ENCODE measurements around the gene RPL32. TPM values are rescaled to one million over a fixed set of nuclear protein-coding genes. Genes with fewer than 3 reads are reported as not detected.
"Not testable (repeated sequence)": the region's sequence is repeated elsewhere in the genome, so short reads cannot be mapped to it uniquely, and the experiment has no call there.

Gene RPL32
- polyA plus RNA-seq, 1 donor from 2014 or later = 3,703 TPM

DNA sequence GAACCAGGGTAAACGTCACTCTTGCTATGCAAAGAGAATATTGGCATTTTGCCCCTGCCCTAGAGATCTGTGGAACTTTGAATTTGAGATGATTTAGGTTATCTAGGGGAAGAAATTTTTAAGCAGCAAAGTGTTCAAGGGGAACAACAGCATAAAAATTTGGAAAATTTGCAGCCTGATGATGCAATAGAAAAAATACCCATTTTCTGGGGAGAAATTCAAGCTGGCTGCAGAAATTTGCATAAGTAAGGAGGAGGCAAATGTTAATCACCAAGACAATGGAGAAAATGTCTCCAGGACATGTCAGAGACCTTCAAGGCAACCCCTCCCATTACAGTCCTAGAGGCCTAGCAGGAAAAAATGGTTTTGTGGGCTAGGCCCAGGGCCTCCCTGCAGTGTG, 4.4 kb upstream of the RPL32 start:
- H3K4me1 Mint-ChIP-seq = peaks cover 3 to 7% (median 4%) of the 10 kb centered on the region in 3 donors
- no peaks in the 10 kb centered on the region for H3K36me3 Mint-ChIP-seq
- H3K27me3 Mint-ChIP-seq = no peaks in the 10 kb centered on the region
- H3K4me3 Mint-ChIP-seq = no peak overlapping the region
- no peaks in the 10 kb centered on the region for H3K9me3 Mint-ChIP-seq
- H3K27ac Mint-ChIP-seq = no peak overlapping the region

DNA sequence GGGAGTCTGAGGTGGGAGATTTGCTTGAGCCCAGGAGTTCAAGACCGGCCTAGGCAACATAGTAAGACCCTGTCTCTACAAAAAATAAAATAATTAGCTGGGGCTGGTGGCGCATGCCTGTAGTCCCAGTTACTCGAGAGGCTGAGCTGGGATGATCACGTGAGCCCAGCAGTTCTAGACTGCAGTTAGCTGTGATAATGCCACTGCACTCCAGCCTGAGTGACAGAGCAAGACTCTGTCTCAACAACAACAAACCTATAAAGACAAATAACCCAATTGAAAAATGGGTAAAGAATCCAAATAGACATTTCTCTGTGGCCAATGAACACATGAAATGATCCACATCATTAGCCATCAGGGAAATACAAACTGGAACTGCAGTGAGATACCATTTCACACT, 1.1 kb upstream of the RPL32 start:
- H3K27me3 Mint-ChIP-seq = no peaks in the 10 kb centered on the region
- peak overlapping the region in 2 of 3 donors; percentile 100 for H3K27ac Mint-ChIP-seq
- peak overlapping the region in 3 of 4 donors; percentile 5 to 96 (median 10) for H3K4me3 Mint-ChIP-seq
- no peaks in the 10 kb centered on the region for H3K9me3 Mint-ChIP-seq
- peaks cover 3% of the 10 kb centered on the region for H3K36me3 Mint-ChIP-seq
- peaks cover 19 to 34% (median 28%) of the 10 kb centered on the region in 3 donors for H3K4me1 Mint-ChIP-seq

DNA sequence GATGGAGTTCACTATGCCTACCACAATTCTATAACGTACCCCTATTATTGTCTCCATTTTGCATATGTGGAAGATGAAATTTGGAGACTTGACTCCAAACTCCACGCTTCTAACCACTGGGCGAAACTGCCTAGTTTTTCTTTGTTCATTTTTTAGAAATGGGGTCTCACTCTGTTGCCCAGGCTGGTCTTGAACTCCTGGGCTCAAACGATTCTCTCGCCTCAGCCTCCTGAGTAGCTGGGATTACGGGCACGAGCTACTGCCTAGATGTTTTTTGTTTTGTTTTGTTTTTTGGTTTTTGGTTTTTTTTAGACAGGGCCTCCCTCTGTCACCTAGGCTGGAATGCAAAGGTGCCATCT, 584 bp upstream of the RPL32 start:
- Mint-ChIP-seq H3K36me3 (peaks cover 3% of the 10 kb centered on the region), H3K27me3 (no peaks in the 10 kb centered on the region), H3K4me3 (peak overlapping the region; percentile 96 to 99 (median 98)), H3K9me3 (no peaks in the 10 kb centered on the region), H3K27ac (peak overlapping the region; percentile 99 to 100 (median 100)), H3K4me1 (peaks cover 19 to 38% (median 28%) of the 10 kb centered on the region in 3 donors)

DNA sequence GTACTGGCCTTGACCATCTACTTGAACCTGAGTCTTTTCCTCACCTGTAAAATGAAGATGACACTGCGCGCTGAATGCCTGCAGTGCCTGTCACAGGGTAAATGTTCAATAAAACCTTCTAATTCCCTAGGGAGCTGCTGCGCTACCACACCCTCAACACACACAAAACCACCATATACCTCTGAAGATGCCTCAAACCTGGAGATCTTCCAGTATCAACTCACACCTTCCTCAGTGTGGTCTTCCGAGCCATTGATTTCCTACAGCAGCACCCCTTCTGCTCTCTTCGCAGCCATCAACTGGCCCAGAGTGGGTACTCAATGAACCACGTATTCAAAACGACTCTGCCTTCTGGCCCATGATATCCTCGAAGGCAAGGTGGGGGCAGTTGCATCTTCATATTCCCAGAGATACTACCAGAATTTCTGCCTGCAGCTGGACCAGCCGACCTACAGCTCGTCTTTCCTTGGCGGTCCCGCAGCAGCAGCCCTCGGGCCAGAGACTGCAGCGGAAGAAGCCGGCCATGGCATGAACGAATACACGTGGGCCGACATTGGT, 695 bp downstream of the RPL32 start:
- H3K36me3 Mint-ChIP-seq = peaks cover 3% of the 10 kb centered on the region
- peaks cover 21 to 38% (median 28%) of the 10 kb centered on the region in 3 donors for H3K4me1 Mint-ChIP-seq
- peak overlapping the region; percentile 99 to 100 (median 100) for H3K27ac Mint-ChIP-seq
- no peaks in the 10 kb centered on the region for H3K27me3 Mint-ChIP-seq
- H3K9me3 Mint-ChIP-seq = no peaks in the 10 kb centered on the region
- peak overlapping the region; percentile 96 to 99 (median 98) for H3K4me3 Mint-ChIP-seq

DNA sequence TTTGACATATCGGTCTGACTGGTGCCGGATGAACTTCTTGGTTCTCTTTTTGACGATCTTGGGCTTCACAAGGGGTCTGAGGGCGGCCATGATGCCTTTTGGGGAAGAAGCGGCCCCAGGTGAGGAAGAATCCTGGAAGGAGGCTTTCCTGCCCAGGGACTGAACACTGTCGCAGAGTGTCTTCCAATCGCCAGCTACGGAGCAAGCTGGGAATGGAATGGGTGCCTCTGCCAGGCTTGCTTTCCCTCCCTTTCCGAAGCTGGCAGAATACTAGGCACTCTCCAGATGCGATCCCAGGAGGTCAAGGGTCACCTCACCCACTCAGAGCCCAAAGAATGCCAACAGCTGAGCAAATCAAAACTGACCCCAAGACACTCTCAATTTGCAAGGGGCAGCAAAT, 1.2 kb downstream of the RPL32 start:
- H3K27ac Mint-ChIP-seq = peak overlapping the region; percentile 99 to 100 (median 100)
- H3K36me3 Mint-ChIP-seq, H3K9me3 Mint-ChIP-seq, H3K27me3 Mint-ChIP-seq: not testable (repeated sequence)
- H3K4me3 Mint-ChIP-seq = peak overlapping the region; percentile 96 to 99 (median 98)
- H3K4me1 Mint-ChIP-seq = peaks cover 21 to 38% (median 28%) of the 10 kb centered on the region in 3 donors

DNA sequence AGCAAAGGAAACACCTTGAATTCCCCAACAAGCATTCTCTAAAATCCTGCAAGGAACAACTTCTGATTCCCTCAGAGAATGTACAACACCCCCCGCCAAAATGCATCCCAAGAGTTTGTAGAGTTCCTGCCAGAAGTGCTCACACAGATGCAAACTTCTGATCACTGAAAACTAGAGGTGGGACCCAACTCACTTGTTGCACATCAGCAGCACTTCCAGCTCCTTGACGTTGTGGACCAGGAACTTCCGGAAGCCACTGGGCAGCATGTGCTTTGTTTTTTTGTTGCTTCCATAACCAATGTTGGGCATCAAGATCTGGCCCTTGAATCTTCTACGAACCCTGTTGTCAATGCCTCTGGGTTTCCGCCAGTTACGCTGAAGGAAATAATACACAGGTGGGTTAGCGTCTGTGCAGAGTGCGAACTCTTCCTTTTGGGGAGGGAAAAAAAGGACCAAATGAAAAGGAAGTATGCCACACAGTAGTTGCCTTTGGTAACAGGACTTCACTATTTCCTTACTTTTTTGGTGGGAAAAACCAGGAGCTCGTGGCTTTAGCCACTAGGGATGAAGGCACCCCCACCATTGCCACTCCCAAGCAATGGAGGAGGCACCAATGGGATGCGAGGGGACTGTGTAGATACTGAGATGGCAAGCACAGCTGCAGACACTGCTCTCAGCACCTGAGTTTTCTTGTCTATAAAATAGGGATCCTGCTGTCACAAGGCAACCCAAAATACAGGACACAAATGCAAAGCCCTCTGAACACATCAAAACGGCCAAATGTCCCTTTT, 2.0 kb downstream of the RPL32 start:
- peak overlapping the region in 2 of 3 donors; percentile 100 for H3K27ac Mint-ChIP-seq
- H3K36me3 Mint-ChIP-seq = peaks cover 3% of the 10 kb centered on the region
- peaks cover 21 to 38% (median 28%) of the 10 kb centered on the region in 3 donors for H3K4me1 Mint-ChIP-seq
- H3K9me3 Mint-ChIP-seq = no peaks in the 10 kb centered on the region
- peak overlapping the region; percentile 96 to 99 (median 98) for H3K4me3 Mint-ChIP-seq
- no peaks in the 10 kb centered on the region for H3K27me3 Mint-ChIP-seq

DNA sequence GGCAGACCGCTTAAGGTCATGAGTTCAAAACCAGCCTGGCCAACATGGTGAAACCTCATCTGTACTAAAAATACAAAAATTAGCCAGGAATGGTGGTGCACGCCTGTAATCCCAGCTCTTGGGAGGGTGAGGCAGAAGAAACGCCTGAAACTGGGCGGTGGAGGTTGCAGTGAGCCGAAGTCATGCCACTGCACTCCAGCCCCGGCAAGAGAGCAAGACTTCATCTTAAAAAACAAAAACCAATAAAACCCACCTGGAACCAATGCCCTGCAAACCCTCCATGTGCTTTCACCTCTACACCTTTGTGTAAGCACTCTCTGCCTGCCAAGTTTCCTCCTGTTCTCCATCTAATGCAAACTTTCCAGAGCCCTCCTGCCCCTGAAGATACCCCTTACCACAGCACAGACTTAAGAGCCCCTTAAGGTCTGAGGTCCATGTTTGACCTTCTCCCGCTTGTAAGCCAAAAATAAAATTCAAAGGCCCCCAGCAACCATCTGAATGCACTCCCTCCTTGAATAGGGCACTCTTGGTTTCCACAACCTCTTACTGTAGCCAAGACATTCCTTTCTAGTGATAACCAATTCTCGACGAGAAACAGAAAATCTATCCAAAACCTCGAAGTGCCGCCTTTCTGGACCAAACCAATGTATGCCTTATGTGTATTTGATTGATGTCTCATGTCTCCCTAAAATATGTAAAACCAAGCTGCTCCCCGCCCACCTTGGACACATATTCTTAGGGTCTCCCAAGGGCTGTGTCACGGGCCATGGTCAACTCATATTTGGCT, 3.0 kb downstream of the RPL32 start:
- peaks cover 23 to 38% (median 28%) of the 10 kb centered on the region in 3 donors for H3K4me1 Mint-ChIP-seq

DNA sequence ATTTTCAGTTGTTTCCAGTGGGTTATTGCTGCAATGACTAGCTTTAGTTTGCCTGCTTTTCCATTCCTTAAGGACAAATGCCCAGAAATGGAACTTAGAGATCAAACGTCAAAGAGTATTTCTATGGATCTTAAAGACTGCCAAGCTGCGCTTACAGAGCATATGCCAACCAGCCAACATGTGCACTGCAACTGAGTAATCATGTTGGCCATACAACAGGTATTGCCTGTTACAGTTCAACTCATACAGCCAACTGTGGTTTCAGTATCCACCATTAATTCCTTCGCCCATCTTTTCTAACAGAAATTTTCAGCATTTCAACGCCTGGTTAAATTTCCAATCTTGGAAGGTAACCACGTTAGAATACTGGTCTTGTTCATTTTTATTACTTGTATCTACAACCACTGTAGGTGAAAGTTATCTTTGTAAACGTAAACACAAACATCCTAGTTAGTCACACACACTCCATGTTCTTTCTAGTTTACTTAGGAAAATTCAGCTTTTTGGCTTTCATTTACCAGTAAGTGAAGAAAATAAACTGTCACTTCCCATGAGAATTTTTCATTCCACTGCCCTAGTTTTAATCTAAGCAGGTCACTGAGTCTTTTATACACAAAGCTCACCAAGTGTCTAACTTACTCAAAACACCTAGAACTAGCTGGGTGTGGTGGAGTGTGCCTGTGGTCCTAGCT, 3.9 kb downstream of the RPL32 start:
- peak overlapping the region in 2 of 3 donors; percentile 33 to 100 for H3K27ac Mint-ChIP-seq
- H3K27me3 Mint-ChIP-seq = no peaks in the 10 kb centered on the region
- peaks cover 25 to 38% (median 28%) of the 10 kb centered on the region in 3 donors for H3K4me1 Mint-ChIP-seq
- H3K4me3 Mint-ChIP-seq = peak overlapping the region in 1 of 4 donors; percentile 96
- peaks cover 4% of the 10 kb centered on the region for H3K36me3 Mint-ChIP-seq
- no peaks in the 10 kb centered on the region for H3K9me3 Mint-ChIP-seq

More for the DNA sequence above, 3.0 kb downstream of the RPL32 start:
- no peaks in the 10 kb centered on the region for H3K9me3 Mint-ChIP-seq
- H3K27me3 Mint-ChIP-seq = no peaks in the 10 kb centered on the region
- peak overlapping the region in 3 of 4 donors; percentile 45 to 96 (median 67) for H3K4me3 Mint-ChIP-seq
- H3K36me3 Mint-ChIP-seq = peaks cover 4% of the 10 kb centered on the region
- peak overlapping the region in 2 of 3 donors; percentile 30 to 100 for H3K27ac Mint-ChIP-seq

DNA sequence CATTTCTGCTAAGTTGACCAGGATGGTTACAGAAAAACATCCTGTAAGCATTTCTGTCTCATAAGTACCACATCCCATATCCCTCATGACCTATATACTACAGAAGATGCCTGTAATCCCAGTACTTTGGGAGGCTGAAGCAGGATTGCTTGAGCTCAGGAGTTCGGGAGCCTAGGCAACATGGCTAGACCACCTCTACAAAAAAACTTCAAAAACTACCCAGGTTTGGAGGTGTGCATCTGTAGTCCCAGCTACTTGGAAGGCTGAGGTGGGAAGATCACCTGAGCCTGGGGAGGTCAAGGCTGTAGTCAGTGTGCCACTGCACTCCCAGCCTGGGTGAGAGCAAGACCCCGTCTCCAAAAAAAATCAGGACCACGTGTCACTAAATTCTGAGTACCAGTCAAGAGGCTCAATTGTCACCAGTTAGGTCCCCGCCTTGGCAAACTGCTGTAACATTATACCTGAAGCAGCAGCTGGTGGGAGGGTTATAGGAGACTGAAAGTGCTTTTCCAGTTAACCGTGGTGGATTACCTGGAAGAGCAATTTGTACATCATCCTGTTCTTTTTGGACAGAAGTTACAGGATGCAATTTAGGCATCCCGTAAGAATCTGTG, 6.2 kb downstream of the RPL32 start:
- Mint-ChIP-seq H3K27ac (peak overlapping the region in 1 of 3 donors; percentile 18), H3K27me3 (no peaks in the 10 kb centered on the region), H3K4me1 (peaks cover 19 to 24% (median 19%) of the 10 kb centered on the region in 3 donors), H3K36me3 (peaks cover 4% of the 10 kb centered on the region), H3K4me3 (no peak overlapping the region), H3K9me3 (no peaks in the 10 kb centered on the region)

DNA sequence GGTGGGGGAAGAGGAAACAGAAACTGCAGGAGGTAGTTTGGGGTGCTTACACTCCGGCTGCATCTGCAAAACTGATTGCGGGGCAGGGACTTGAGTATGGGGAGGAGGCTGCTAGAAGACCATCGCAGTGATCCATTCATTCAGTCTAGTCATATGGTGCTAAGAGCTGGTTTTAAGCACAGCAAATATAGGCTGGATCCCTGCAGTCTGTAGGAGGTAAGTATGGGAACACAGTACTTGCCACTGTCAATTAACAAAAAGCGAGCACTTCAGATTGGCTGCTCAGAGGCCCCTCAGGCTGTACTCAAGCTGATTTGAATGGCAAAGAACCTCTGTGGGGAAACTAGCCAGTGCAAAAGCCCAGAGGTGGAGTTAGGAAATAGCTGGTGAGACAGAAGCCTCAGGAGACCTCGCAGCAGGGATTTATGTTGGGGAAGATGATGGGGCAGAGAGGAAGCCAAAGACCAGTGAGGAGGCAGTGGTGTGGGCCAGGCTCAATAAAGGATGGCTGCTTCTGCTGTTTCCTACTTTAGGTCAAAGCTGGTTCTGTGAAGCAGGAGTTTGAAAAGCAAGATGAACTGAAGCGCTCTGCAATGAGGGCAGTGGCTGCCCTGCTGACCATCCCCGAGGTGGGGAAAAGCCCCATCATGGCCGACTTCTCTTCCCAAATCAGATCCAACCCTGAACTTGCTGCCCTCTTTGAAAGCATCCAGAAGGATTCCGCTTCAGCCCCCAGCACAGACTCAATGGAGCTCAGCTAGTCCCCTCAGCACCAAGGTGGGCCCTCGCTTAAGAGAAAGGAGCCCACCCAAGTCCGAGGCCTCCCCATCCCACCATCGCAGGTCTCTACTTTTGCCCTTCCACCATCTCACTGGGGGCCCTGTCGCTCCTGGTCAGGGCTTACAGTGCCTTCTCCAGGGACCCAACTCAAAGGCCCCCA, 7.9 kb downstream of the RPL32 start:
- H3K36me3 Mint-ChIP-seq = peaks cover 2% of the 10 kb centered on the region
- peak overlapping the region in 1 of 3 donors; percentile 48 for H3K27ac Mint-ChIP-seq
- no peak overlapping the region for H3K4me3 Mint-ChIP-seq
- peaks cover 0 to 2% (median 0%) of the 10 kb centered on the region in 3 donors for H3K9me3 Mint-ChIP-seq
- H3K4me1 Mint-ChIP-seq = peaks cover 3 to 9% (median 8%) of the 10 kb centered on the region in 3 donors
- H3K27me3 Mint-ChIP-seq = no peaks in the 10 kb centered on the region

DNA sequence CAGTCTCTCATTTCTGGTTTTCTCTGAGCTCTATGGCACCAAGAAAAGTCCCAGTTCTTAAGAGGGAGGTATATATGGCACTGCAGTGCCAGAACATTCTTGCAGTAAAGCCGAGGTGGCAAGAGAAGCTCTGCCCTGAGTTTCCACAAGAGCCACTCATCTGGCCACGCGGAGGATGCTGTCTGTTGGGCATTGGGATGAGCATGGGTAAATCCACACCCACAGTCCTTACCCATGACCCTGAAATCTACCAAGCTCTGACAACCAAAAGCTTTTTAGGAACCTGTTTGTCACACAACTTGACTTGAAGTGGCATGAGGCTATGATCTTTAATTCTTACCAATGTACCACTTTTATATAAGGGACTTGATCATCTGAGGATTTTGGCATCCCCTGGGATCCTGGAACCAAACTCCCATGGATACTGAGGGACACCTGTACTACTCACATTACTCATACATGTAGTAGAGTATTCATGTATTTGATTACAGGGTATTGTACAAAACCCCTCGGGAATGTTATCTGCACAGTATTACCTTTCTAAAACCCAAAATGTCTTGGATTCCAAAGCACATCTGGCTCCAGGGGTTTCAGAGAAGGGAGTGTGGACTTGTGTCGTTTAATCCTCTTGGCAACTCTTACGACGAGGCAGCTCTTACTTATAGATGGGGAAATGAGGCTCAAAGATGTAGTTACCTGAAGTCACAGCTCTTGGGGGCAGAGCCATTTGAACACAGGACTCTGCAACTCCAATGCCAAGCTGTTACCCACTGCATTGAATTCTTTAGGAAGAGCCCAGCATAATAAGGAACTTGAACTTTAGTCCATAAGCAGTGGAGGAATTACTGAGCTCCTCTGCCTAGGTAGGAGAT, 8.8 kb downstream of the RPL32 start:
- H3K4me3 Mint-ChIP-seq = no peak overlapping the region

DNA sequence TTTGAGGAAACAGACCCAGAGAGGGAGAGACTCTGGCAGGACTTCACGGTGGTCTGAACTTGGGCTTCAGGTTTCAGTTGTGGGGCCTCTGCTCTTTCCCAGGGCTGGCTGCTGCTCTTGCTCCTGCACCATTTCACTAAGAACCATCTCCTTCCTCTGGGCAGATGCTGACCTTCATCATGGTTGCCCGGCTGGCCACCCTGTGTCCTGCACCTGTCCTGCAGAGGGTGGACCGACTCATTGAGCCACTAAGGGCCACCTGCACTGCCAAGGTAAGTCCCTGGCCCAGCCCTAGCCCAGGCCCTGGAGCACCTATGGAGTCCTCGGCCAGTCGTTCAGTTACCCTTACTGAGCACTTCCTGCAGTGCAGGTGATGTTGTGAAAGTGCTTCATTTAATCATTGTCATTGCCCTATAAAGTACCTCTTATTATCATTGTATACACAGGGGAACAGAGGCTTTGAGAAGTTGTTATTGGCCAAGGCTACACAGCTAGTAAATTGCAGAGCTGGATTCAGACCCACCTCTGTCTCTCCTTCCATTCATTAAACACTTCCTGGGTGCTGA, 10.0 kb downstream of the RPL32 start:
- Mint-ChIP-seq H3K9me3 (peaks cover 0 to 2% (median 0%) of the 10 kb centered on the region in 3 donors), H3K27ac (peak overlapping the region in 2 of 3 donors; percentile 18 to 30), H3K27me3 (no peaks in the 10 kb centered on the region), H3K4me3 (peak overlapping the region in 1 of 4 donors; percentile 45), H3K4me1 (peaks cover 0 to 7% (median 0%) of the 10 kb centered on the region in 3 donors), H3K36me3 (peaks cover 2% of the 10 kb centered on the region)

More for the DNA sequence above, 8.8 kb downstream of the RPL32 start:
- Mint-ChIP-seq H3K36me3 (peaks cover 2% of the 10 kb centered on the region), H3K27ac (peak overlapping the region in 1 of 3 donors; percentile 13), H3K9me3 (peaks cover 0 to 2% (median 0%) of the 10 kb centered on the region in 3 donors), H3K27me3 (no peaks in the 10 kb centered on the region), H3K4me1 (peaks cover 0 to 7% (median 3%) of the 10 kb centered on the region in 3 donors)

All from IgD-negative memory B cell (primary cell).